ENCODE measurements around the gene ALKBH8. TPM values are rescaled to one million over a fixed set of nuclear protein-coding genes. Genes with fewer than 3 reads are reported as not detected.
"Not testable (repeated sequence)": the region's sequence is repeated elsewhere in the genome, so short reads cannot be mapped to it uniquely, and the experiment has no call there.

ALKBH8 gene
- total RNA-seq, 2 experiments from 2014 or later = 9.3 to 11.2 TPM

DNA sequence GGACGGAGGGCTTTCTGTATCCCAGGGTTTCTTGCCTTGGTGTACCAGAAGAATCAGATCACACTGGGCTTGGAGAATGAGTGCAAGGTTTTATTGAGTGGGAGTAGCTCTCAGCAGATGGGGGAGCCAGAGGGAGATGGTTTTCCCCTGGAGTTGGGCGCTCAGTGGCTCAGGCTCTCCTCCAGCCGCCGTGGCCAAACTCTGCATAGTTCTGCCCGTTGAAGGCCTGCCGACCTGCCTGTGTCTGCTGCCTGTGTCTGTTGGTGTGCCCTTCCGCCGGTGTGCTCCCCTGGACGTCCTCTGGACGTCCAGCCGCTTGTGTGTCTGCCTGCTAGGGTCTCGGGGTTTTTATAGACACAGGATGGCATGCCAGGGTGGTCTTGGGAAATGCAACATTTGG, 4.5 kb upstream of the ALKBH8 start:
- Mint-ChIP-seq H3K27me3 (peaks cover 1% of the 10 kb centered on the region), H3K4me3 (no peak overlapping the region), H3K9me3 (no peaks in the 10 kb centered on the region), H3K4me1 (ENCODE audit: low read depth) (peaks cover 11% of the 10 kb centered on the region), H3K36me3 (no peaks in the 10 kb centered on the region), H3K27ac (no peak overlapping the region)
- ChIA-PET CTCF (interaction anchor here (5.2 kb wide), 1 partner anchor 119 kb away, joined by 20 read pairs; no protein-coding TSS in a partner anchor), POLR2A (no interaction called here)
- intact Hi-C loops (cut with micrococcal nuclease) = no loop called here
- no peak for DNase-seq

DNA sequence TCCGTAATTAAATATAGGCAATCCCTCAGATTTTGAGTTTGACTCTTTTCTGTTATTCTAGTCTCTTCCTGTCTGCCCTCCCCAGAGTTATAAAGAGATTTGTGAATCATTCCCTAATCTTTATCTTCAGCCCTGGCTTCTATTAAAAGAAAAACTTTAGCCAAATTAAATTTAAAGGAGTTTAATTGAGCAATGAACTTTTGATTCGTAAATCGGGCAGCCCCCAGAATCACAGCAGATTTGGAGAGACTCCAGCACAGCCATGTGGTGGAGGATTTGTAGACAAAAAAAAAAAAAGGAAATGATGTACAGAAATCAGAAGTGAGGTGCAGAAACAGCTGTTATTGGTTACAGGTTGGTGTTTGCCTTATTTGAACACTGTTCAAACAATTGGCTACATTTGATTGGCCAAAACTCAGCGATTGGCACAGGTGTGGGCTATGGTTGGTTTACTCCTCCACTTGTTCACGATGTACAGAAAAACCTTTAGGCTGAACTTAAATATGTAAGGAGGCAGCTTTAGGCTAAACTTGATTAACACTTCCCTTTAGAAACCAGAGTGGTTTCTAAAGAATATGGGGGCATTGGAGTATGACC, 2.3 kb upstream of the ALKBH8 start:
- intact Hi-C loops (cut with micrococcal nuclease) = loop anchor here (5.0 to 10.0 kb wide), 2 partner anchors 1097 to 1546 kb away; partner anchors contain the start of genes DDX10 and MSANTD4
- no peak for DNase-seq
- H3K4me3 Mint-ChIP-seq = no peak overlapping the region
- CTCF ChIA-PET = interaction anchor here (0.6 to 1.4 kb wide), 6 partner anchors 8 to 203 kb away, joined by 3 to 6 read pairs (median 4); partner anchors contain the start of gene ELMOD1
- H3K9me3 Mint-ChIP-seq = no peaks in the 10 kb centered on the region
- no peaks in the 10 kb centered on the region for H3K27me3 Mint-ChIP-seq
- POLR2A ChIA-PET = no interaction called here
- H3K4me1 Mint-ChIP-seq (ENCODE audit: low read depth) = peaks cover 28% of the 10 kb centered on the region
- H3K27ac Mint-ChIP-seq = no peak overlapping the region
- no peaks in the 10 kb centered on the region for H3K36me3 Mint-ChIP-seq

DNA sequence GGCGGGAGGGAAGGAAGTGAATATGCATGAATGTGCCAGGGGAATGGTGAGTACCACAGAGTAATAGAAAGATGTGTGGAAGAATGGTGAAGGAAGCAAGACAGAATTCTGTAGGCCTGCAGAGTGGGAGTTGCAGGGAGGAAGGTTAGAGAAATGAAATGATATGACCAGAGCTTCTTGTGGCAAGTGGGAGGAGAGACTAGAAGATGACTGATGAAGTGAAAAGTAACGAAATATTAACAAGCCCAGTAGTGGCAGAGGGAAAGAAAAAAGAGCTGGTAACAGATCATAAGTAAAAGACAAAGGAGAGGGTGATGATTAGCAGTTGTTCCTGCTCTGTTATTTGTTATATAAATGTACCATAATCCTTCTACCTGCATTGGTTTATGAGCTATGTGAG, 1.0 kb upstream of the ALKBH8 start:
- no peak for DNase-seq
- ChIA-PET POLR2A (interaction anchor here (1.3 kb wide), 1 partner anchor 123 kb away, joined by 3 read pairs; no protein-coding TSS in a partner anchor), CTCF (interaction anchor here (1.1 to 7.4 kb wide), 4 partner anchors 9 to 123 kb away, joined by 3 to 77 read pairs (median 5); partner anchors contain the start of gene ELMOD1)
- no peaks in the 10 kb centered on the region for H3K9me3 Mint-ChIP-seq
- H3K27me3 Mint-ChIP-seq = no peaks in the 10 kb centered on the region
- H3K27ac Mint-ChIP-seq = peak overlapping the region; percentile 94
- peaks cover 38% of the 10 kb centered on the region for H3K4me1 Mint-ChIP-seq (ENCODE audit: low read depth)
- peak overlapping the region; percentile 92 for H3K4me3 Mint-ChIP-seq
- intact Hi-C loops (cut with micrococcal nuclease) = loop anchor here (5.0 to 10.0 kb wide), 2 partner anchors 1098 to 1544 kb away; partner anchors contain the start of genes DDX10 and MSANTD4
- H3K36me3 Mint-ChIP-seq = peaks cover 3% of the 10 kb centered on the region

DNA sequence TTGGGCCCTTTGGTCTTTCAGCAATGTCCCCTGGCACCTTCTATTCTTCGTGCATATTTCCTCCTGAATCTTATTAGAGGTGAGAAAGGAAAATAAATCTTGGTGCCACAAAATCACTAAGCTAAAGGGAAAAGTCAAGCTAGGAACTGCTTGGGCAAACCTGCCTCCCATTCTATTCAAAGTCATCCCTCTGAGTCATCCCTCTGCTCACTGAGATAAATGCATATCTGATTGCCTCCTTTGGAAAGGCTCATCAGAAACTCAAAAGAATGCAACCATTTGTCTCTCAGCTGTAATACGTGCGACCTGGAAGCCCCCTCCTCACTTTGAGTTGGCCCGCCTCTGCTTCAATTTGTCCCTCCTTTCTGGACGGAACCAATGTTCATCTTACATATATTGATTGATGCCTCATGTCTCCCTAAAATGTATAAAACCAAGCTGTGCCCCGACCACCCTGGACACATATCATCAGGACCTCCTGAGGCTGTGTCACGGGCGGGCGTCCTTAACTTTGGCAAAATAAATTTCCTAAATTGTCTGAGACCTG, 493 bp upstream of the ALKBH8 start:
- Mint-ChIP-seq H3K4me3 (peak overlapping the region; percentile 92), H3K27ac (peak overlapping the region; percentile 94), H3K4me1 (ENCODE audit: low read depth) (peaks cover 44% of the 10 kb centered on the region)
- ChIA-PET CTCF (interaction anchor here (0.8 to 7.4 kb wide), 3 partner anchors 9 to 123 kb away, joined by 4 to 77 read pairs (median 48); no protein-coding TSS in a partner anchor), POLR2A (interaction anchor here (1.3 kb wide), 1 partner anchor 123 kb away, joined by 3 read pairs; no protein-coding TSS in a partner anchor)
- not testable (repeated sequence) for H3K36me3 Mint-ChIP-seq, DNase-seq, H3K9me3 Mint-ChIP-seq, H3K27me3 Mint-ChIP-seq
- intact Hi-C loops (cut with micrococcal nuclease) = loop anchor here (1.0 to 10.0 kb wide), 9 partner anchors 26 to 1544 kb away; partner anchors contain the start of genes AASDHPPT, CWF19L2, DDX10 and KBTBD3

DNA sequence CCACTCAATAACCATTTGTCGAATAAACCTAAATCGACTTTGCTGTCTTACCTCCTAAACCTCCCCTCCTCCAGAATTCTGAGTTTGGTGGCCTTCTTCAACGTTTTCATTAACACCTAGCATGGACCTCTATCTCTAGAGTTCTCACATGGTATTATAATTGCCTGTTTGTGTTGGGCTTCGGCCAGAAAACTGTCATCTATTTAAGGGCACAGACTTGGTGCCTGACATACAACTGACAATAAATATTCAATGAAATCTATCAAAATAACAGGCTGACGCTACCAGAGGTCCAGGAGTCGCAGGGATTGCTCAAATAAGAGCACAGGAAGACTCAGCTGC, 687 bp downstream of the ALKBH8 start:
- POLR2A ChIA-PET = no interaction called here
- Mint-ChIP-seq H3K36me3 (peaks cover 5% of the 10 kb centered on the region), H3K27ac (peak overlapping the region; percentile 94), H3K4me1 (ENCODE audit: low read depth) (peaks cover 45% of the 10 kb centered on the region), H3K27me3 (no peaks in the 10 kb centered on the region), H3K9me3 (no peaks in the 10 kb centered on the region), H3K4me3 (peak overlapping the region; percentile 92)
- intact Hi-C loops (cut with micrococcal nuclease) = loop anchor here (1.0 to 10.0 kb wide), 11 partner anchors 27 to 1543 kb away; partner anchors contain the start of genes AASDHPPT, ATM, CUL5 and CWF19L2
- CTCF ChIA-PET = interaction anchor here (0.8 to 7.4 kb wide), 5 partner anchors 15 to 206 kb away, joined by 3 to 77 read pairs (median 12); no protein-coding TSS in a partner anchor
- no peak for DNase-seq

DNA sequence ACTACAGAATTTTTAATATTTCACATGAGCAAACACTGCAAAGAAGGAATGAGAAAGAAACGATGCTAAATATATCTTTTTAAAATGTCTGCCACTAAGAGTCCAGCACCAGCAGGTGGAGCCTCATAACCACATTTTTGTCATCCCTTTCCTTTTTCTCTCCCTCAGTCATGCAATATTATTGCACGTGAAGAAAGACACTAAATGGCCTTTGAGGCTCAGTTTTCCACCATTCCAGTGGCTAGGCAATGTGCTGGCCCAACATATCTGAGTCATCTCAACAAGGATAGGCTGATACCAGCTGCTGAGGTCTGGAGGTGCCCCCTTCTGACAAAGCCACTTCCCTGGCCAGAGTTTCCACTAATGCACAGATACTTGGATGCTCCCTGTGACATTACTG, 1.8 kb downstream of the ALKBH8 start:
- Mint-ChIP-seq H3K4me3 (peak overlapping the region; percentile 10), H3K36me3 (peaks cover 12% of the 10 kb centered on the region), H3K27ac (no peak overlapping the region), H3K27me3 (no peaks in the 10 kb centered on the region), H3K9me3 (no peaks in the 10 kb centered on the region), H3K4me1 (ENCODE audit: low read depth) (peaks cover 45% of the 10 kb centered on the region)
- ChIA-PET POLR2A (interaction anchor here (1.3 kb wide), 1 partner anchor 106 kb away, joined by 4 read pairs; the partner anchor contains the start of gene CWF19L2), CTCF (interaction anchor here (0.8 to 7.4 kb wide), 17 partner anchors 9 to 445 kb away, joined by 3 to 77 read pairs (median 3); partner anchors contain the start of gene CUL5)
- peak; percentile 54 for DNase-seq
- intact Hi-C loops (cut with micrococcal nuclease) = loop anchor here (1.0 to 10.0 kb wide), 6 partner anchors 15 to 1101 kb away; partner anchors contain the start of genes ATM, CUL5, DDX10 and NPAT

DNA sequence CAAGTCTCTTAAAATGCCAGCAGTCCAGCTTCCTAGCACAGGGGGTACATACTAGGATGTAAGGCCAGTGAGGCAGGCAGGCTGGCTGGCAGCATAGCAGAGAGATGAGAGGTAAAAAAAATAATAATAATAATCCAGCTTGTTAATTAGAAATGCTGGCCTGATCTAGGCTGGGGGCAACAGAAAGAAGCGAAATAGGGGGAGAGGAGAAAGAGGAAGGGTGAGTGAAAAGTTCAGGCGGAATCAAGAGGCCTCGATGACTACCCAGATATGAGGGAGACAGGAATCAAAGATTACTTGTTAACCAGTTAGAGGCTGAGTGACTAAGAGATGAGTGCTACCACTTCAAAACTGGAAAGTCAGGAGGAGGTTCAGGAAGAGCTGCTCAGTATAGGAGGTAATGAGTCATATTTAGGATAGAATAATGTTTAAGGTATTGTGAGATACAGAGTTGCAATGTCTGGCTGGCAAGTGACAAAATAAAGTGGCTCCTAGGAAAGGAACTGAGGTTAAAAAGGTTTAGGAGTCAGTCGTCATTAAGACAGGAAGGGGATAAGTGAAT, 2.8 kb downstream of the ALKBH8 start:
- ChIA-PET POLR2A (interaction anchor here (0.6 to 1.3 kb wide), 2 partner anchors 29 to 105 kb away, joined by 4 read pairs; partner anchors contain the start of gene CWF19L2), CTCF (interaction anchor here (0.6 to 7.4 kb wide), 17 partner anchors 10 to 487 kb away, joined by 3 to 77 read pairs (median 4); partner anchors contain the start of gene CUL5)
- Mint-ChIP-seq H3K9me3 (no peaks in the 10 kb centered on the region), H3K27ac (peak overlapping the region; percentile 59), H3K36me3 (peaks cover 12% of the 10 kb centered on the region), H3K27me3 (no peaks in the 10 kb centered on the region), H3K4me1 (ENCODE audit: low read depth) (peaks cover 45% of the 10 kb centered on the region), H3K4me3 (no peak overlapping the region)
- no peak for DNase-seq
- intact Hi-C loops (cut with micrococcal nuclease) = loop anchor here (1.0 to 10.0 kb wide), 5 partner anchors 14 to 1102 kb away; partner anchors contain the start of genes ATM, CUL5, DDX10 and NPAT

DNA sequence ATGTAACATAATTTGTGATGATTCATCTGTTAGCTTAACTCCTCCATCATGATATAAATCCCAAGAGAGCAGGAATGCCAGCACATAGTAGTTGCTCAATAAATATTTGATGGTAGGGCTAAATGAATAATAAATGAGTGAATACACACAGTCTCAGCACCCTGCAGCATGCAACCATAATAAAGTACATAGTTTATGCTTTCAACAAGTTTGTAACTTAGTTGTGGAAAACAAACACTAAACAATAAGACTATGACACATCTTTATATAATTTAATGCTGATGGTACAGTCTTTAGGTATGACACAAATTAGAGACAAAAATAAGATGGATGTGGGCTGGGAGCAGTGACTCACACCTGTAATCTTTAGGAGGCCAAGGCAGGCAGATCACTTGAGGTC, 3.8 kb downstream of the ALKBH8 start:
- intact Hi-C loops (cut with micrococcal nuclease) = loop anchor here (2.0 to 10.0 kb wide), 4 partner anchors 13 to 1103 kb away; partner anchors contain the start of genes ATM, CUL5, DDX10 and NPAT
- Mint-ChIP-seq H3K36me3 (peaks cover 12% of the 10 kb centered on the region), H3K4me3 (no peak overlapping the region), H3K27me3 (no peaks in the 10 kb centered on the region), H3K4me1 (ENCODE audit: low read depth) (peaks cover 42% of the 10 kb centered on the region), H3K9me3 (no peaks in the 10 kb centered on the region), H3K27ac (peak overlapping the region; percentile 57)
- no peak for DNase-seq
- CTCF ChIA-PET = interaction anchor here (4.6 to 7.4 kb wide), 2 partner anchors 12 to 127 kb away, joined by 48 to 77 read pairs; no protein-coding TSS in a partner anchor
- POLR2A ChIA-PET = no interaction called here

DNA sequence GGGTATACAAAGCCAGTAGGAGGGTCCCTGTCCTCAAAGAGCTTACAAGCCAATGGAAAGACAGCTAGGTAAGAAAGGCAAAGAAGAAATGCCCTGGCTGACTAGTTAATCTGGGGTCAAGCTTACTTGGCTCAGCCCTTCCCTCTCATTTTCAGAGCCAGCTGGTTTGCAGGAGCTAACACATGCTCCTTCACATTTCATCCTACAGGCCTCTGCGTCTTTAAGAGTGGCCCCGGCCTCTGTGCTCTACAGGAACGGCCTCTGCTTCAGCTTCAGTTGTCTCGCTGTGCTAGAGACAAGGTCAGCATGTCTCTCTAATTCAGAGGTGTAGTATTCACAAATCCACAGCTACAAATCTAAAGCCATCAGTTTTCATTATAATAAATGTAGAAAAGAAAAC, 15.2 kb downstream of the ALKBH8 start:
- ChIA-PET CTCF (interaction anchor here (0.6 to 9.7 kb wide), 11 partner anchors 9 to 534 kb away, joined by 3 to 88 read pairs (median 6); partner anchors contain the start of gene ALKBH8), POLR2A (no interaction called here)
- Mint-ChIP-seq H3K4me3 (no peak overlapping the region), H3K36me3 (peaks cover 32% of the 10 kb centered on the region), H3K27ac (no peak overlapping the region), H3K4me1 (ENCODE audit: low read depth) (peaks cover 5% of the 10 kb centered on the region), H3K27me3 (no peaks in the 10 kb centered on the region), H3K9me3 (no peaks in the 10 kb centered on the region)
- intact Hi-C loops (cut with micrococcal nuclease) = no loop called here
- no peak for DNase-seq

DNA sequence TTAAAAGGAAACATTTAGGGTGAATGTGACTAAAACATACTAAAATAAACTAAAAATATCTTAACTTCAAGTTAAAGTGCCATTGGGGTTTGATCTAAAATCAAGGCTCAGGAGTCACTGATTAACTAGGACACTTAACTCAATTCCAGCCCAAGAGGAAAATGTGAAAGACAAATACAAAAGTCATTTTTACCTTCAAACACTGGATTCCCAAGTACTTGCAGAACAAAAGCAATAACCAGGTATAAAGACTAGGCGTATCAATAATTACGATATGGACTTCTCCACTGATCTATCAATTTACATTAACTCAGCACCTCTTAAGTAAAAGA, 15.6 kb downstream of the ALKBH8 start:
- H3K27me3 Mint-ChIP-seq = no peaks in the 10 kb centered on the region
- no peak overlapping the region for H3K4me3 Mint-ChIP-seq
- ChIA-PET POLR2A (interaction anchor here (1.3 kb wide), 1 partner anchor 140 kb away, joined by 3 read pairs; no protein-coding TSS in a partner anchor), CTCF (interaction anchor here (0.6 to 9.7 kb wide), 12 partner anchors 8 to 534 kb away, joined by 3 to 88 read pairs (median 7); partner anchors contain the start of gene ALKBH8)
- no peak overlapping the region for H3K27ac Mint-ChIP-seq
- peaks cover 7% of the 10 kb centered on the region for H3K4me1 Mint-ChIP-seq (ENCODE audit: low read depth)
- no peaks in the 10 kb centered on the region for H3K9me3 Mint-ChIP-seq
- DNase-seq = no peak
- H3K36me3 Mint-ChIP-seq = peaks cover 34% of the 10 kb centered on the region
- intact Hi-C loops (cut with micrococcal nuclease) = loop anchor here (1.0 to 2.0 kb wide), 2 partner anchors 13 to 139 kb away; no protein-coding TSS in a partner anchor

DNA sequence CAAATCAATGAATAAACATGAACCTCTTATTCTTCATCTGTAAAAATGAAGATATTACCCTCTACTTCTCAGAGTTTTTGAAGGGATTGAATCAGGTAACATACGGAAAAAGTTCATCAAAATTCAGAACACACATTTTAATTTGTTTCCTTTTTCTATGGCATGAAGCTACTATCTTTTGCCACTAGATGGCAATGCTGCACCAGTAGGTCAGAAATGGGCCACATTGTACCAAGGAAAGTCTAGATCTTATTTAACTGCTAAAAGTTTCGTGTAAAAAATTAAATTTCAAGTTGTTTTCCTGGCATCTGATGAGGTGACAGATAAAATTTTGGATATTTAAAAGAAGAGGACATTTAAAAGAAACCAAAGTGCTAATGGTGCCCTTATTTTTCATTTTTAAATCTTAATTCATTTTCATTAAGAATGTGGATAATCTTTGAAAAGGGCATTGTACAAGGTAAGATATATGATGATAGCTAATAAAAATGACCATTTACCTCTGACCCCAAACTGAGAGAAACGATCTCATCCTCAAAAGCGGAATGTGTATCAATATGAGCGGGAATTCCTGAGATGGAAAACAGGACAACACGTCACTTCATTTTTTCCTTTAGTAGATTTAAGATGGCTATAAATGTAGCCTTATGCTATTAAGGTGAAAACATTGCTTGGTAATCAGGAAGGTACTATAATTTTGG, 16.1 kb downstream of the ALKBH8 start:
- DNase-seq = peak; percentile 40
- ChIA-PET POLR2A (interaction anchor here (1.3 kb wide), 1 partner anchor 140 kb away, joined by 3 read pairs; no protein-coding TSS in a partner anchor), CTCF (interaction anchor here (0.6 to 9.7 kb wide), 27 partner anchors 8 to 627 kb away, joined by 3 to 88 read pairs (median 4); partner anchors contain the start of genes ALKBH8, CWF19L2 and ELMOD1)
- H3K9me3 Mint-ChIP-seq = no peaks in the 10 kb centered on the region
- no peak overlapping the region for H3K4me3 Mint-ChIP-seq
- H3K36me3 Mint-ChIP-seq = peaks cover 36% of the 10 kb centered on the region
- H3K27me3 Mint-ChIP-seq = no peaks in the 10 kb centered on the region
- H3K4me1 Mint-ChIP-seq (ENCODE audit: low read depth) = peaks cover 10% of the 10 kb centered on the region
- intact Hi-C loops (cut with micrococcal nuclease) = loop anchor here (1.0 to 2.0 kb wide), 2 partner anchors 13 to 140 kb away; no protein-coding TSS in a partner anchor
- no peak overlapping the region for H3K27ac Mint-ChIP-seq
